ENCODE measurements around the gene DBNDD1.
"Not testable (repeated sequence)": the region's sequence is repeated elsewhere in the genome, so short reads cannot be mapped to it uniquely, and the experiment has no call there.

Gene DBNDD1

GRCh38 chr16:89969741-89970410 lies 49.4 kb downstream of the DBNDD1 start:
- Histone ChIP-seq H3K4me3 (ENCODE audit: low read depth in 1 of 2, low read length in 1 of 2) (peak overlapping the region in 1 of 2 experiments; percentile 23), H3K36me3 (peaks cover 34% of the 10 kb centered on the region), H3K9me3 (no peaks in the 10 kb centered on the region), H3K27ac (peak overlapping the region; percentile 76), H3K4me1 (ENCODE audit: control insufficient read depth in 1 of 2, insufficient read depth in 1 of 2, low read depth in 1 of 2, low read length in 1 of 2) (peaks cover 59 to 68% of the 10 kb centered on the region in 2 experiments), H3K27me3 (no peaks in the 10 kb centered on the region)
- TF ChIP-seq, protein P1, sequence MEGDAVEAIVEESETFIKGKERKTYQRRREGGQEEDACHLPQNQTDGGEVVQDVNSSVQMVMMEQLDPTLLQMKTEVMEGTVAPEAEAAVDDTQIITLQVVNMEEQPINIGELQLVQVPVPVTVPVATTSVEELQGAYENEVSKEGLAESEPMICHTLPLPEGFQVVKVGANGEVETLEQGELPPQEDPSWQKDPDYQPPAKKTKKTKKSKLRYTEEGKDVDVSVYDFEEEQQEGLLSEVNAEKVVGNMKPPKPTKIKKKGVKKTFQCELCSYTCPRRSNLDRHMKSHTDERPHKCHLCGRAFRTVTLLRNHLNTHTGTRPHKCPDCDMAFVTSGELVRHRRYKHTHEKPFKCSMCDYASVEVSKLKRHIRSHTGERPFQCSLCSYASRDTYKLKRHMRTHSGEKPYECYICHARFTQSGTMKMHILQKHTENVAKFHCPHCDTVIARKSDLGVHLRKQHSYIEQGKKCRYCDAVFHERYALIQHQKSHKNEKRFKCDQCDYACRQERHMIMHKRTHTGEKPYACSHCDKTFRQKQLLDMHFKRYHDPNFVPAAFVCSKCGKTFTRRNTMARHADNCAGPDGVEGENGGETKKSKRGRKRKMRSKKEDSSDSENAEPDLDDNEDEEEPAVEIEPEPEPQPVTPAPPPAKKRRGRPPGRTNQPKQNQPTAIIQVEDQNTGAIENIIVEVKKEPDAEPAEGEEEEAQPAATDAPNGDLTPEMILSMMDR (IDR thresholded peaks at IDR 0.05), result no peak

DNA sequence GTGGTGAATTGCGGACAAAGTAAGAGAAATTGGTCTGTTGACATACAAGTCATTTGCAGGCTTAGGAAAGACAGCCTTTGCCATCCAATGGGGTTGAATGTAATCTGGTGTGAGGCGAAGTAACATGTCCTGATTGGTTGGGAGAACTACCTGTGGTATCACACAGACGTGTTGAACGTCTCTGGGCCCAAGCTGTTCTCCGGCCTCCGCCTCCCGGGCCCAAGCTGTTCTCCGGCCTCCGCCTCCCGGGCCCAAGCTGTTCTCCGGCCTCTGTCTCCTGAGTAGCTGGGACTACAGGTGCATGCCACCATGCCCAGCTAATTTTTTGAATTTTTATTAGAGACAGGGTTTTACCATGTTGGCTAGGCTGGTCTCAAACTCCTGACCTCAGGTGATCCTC lies 51.2 kb downstream of the DBNDD1 start:
- H3K4me3 ChIP-seq (ENCODE audit: low read depth in 1 of 2, low read length in 1 of 2); H3K27me3 ChIP-seq; H3K9me3 ChIP-seq: not testable (repeated sequence)
- Histone ChIP-seq H3K27ac (peak overlapping the region; percentile 80), H3K36me3 (peaks cover 52% of the 10 kb centered on the region), H3K4me1 (ENCODE audit: control insufficient read depth in 1 of 2, insufficient read depth in 1 of 2, low read depth in 1 of 2, low read length in 1 of 2) (peaks cover 48 to 60% of the 10 kb centered on the region in 2 experiments)

DNA sequence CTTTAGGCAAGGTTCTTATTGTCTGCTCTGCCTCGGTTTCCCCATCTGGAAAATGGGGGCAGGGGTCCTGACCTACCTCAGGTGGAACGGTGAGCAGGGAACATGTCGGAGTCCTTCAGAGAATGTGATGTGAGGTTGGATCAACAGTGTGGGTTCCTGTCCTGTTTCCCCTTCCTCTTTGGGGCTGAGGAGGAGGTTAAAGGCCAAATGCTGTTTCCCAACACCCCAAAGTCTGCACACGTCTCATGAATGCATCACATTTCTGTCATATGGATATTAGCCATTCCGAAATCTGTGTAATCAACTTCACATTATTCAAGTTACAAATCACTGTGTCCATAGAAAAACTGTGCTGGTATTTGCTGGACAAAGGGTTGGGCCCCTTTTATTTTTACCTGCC lies 51.8 kb downstream of the DBNDD1 start:
- peak overlapping the region; percentile 80 for H3K27ac ChIP-seq
- peaks cover 58% of the 10 kb centered on the region for H3K36me3 ChIP-seq
- H3K27me3 ChIP-seq, H3K9me3 ChIP-seq: not testable (repeated sequence)
- peak overlapping the region in 1 of 2 experiments; percentile 4 for H3K4me3 ChIP-seq (ENCODE audit: low read depth in 1 of 2, low read length in 1 of 2)
- peaks cover 44 to 58% of the 10 kb centered on the region in 2 experiments for H3K4me1 ChIP-seq (ENCODE audit: control insufficient read depth in 1 of 2, insufficient read depth in 1 of 2, low read depth in 1 of 2, low read length in 1 of 2)

DNA sequence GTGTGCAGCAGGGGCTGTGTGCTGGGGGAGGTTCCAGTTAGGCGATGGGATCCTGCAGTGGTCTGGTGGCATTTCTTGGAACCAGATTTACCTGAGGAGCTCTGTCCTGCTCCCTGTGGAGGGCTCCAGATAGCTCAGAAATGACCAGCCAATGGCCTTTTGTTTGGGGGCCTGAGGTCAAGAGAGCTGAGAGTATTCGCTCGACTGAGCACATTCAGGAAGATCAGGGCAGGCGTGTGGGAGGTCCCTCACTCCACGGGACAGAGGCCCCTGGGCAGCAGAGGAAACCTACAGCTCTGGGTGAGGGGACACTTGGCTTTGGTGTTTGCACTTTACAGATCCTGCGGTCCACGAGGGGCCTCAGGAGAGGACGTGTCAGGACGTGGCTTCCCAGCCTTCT lies 52.5 kb downstream of the DBNDD1 start:
- TF ChIP-seq, protein P1 (IDR thresholded peaks at IDR 0.05), result no peak
- H3K27ac ChIP-seq, result peak overlapping the region; percentile 80
- H3K4me3 ChIP-seq (ENCODE audit: low read depth in 1 of 2, low read length in 1 of 2), result no peak overlapping the region
- H3K27me3 ChIP-seq, result no peaks in the 10 kb centered on the region
- peaks cover 40 to 54% of the 10 kb centered on the region in 2 experiments for H3K4me1 ChIP-seq (ENCODE audit: control insufficient read depth in 1 of 2, insufficient read depth in 1 of 2, low read depth in 1 of 2, low read length in 1 of 2)
- no peaks in the 10 kb centered on the region for H3K9me3 ChIP-seq
- H3K36me3 ChIP-seq, result peaks cover 65% of the 10 kb centered on the region

DNA sequence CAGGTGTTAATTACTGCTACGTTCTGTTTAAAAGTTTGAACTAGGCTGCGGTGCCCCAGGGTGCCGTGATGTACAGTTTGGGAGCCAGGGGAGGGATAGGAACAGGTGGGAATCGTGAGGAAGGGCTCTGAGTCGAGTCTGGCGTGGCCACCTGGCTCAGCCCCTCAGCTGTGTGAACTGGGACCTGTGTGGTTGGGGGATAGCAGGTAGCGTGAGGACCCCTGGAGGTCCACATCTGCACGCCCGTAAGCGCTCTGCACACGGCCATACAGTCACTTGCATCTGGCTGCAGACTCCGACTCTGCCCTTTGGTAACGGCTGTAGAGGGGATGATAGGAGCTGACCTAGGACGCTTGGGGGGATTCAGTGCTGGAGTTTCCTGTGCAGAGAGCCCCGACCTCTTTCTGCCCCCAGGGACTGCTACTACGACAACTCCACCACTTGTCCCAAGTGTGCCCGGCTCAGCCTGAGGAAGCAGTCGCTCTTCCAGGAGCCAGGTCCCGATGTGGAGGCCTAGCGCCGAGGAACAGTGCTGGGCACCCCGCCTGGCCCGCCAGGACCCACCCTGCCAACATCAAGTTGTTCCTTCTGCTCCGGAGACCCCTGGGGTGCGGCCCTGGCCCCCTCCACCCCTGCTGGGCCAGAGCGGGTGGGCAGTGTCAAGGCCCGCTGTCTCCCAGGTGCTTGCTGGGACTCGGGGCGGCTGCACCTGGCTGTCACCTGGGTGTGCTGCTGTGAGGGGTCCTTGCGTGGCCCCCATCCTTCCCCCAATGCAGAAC lies 53.6 kb downstream of the DBNDD1 start:
- Histone ChIP-seq H3K9me3 (no peaks in the 10 kb centered on the region), H3K27me3 (no peaks in the 10 kb centered on the region), H3K4me3 (ENCODE audit: low read depth in 1 of 2, low read length in 1 of 2) (no peak overlapping the region), H3K36me3 (peaks cover 76% of the 10 kb centered on the region), H3K27ac (peak overlapping the region; percentile 80), H3K4me1 (ENCODE audit: control insufficient read depth in 1 of 2, insufficient read depth in 1 of 2, low read depth in 1 of 2, low read length in 1 of 2) (peaks cover 29 to 43% of the 10 kb centered on the region in 2 experiments)
- TF ChIP-seq, protein P1 (IDR thresholded peaks at IDR 0.05), result no peak

GRCh38 chr16:89964201-89964600 lies 55.1 kb downstream of the DBNDD1 start:
- Histone ChIP-seq H3K27me3 (no peaks in the 10 kb centered on the region), H3K9me3 (no peaks in the 10 kb centered on the region), H3K27ac (no peak overlapping the region), H3K36me3 (peaks cover 90% of the 10 kb centered on the region), H3K4me1 (ENCODE audit: control insufficient read depth in 1 of 2, insufficient read depth in 1 of 2, low read depth in 1 of 2, low read length in 1 of 2) (peaks cover 25 to 39% of the 10 kb centered on the region in 2 experiments), H3K4me3 (ENCODE audit: low read depth in 1 of 2, low read length in 1 of 2) (no peak overlapping the region)
- TF ChIP-seq, protein P1 (IDR thresholded peaks at IDR 0.05), result no peak
